Measurements from ENCODE around the gene DCST1. TPM values are rescaled to one million over a fixed set of nuclear protein-coding genes. Genes with fewer than 3 reads are reported as not detected.

DCST1 gene
- total and polyA plus RNA-seq, 2 of the 13 experiments (the other 11 are each of a cell fraction or from before 2014, with no cell fraction given), result 0.04 TPM; not detected in 1

DNA sequence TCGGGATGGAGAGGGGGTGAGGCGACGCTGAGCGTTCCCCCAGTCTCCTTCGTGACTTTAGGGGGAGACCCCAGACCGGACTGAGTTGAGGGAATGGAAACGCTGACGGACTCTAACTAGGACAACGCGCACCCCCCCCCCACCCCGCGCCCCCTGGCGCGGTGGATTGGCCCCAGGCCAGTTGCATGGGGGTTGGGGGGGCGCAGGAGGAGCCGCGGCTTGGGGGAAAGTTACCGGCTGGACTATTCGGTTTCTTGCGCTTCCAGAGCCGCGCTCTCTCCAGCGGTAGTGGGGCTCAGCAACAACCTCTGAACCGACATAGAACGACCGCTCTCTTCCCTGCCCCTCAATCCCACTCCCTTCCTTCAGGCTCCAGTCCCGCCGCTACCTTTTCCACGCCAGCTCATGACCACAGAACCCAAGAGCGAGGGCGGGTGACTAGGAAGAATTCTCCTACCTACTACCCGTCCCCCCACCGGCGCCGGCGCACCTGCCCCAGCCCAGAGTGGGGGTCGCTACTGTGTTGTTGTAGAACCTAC is 30.3 kb upstream of the DCST1 start (continued):
- TF ChIP-seq ZNF33A (CRISPR knock-in tag; IDR thresholded peaks at IDR 0.05; ENCODE audit: borderline replicate concordance), result no peak
- TF ChIP-seq, protein P1, sequence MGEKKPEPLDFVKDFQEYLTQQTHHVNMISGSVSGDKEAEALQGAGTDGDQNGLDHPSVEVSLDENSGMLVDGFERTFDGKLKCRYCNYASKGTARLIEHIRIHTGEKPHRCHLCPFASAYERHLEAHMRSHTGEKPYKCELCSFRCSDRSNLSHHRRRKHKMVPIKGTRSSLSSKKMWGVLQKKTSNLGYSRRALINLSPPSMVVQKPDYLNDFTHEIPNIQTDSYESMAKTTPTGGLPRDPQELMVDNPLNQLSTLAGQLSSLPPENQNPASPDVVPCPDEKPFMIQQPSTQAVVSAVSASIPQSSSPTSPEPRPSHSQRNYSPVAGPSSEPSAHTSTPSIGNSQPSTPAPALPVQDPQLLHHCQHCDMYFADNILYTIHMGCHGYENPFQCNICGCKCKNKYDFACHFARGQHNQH (CRISPR knock-in tag; IDR thresholded peaks at IDR 0.05), result no peak
- no peak for TF ChIP-seq TCF7L2 (IDR thresholded peaks at IDR 0.05; ENCODE audit: low read depth, low read length)
- TF ChIP-seq ZFP90 (CRISPR knock-in tag; IDR thresholded peaks at IDR 0.05; ENCODE audit: borderline replicate concordance), result 0 out of 2 replicates have a peak, but pooled peaks have one; percentile 61
- TF ChIP-seq ZNF382 (CRISPR knock-in tag; IDR thresholded peaks at IDR 0.05; ENCODE audit: borderline replicate concordance), result no peak
- TF ChIP-seq, protein P2, sequence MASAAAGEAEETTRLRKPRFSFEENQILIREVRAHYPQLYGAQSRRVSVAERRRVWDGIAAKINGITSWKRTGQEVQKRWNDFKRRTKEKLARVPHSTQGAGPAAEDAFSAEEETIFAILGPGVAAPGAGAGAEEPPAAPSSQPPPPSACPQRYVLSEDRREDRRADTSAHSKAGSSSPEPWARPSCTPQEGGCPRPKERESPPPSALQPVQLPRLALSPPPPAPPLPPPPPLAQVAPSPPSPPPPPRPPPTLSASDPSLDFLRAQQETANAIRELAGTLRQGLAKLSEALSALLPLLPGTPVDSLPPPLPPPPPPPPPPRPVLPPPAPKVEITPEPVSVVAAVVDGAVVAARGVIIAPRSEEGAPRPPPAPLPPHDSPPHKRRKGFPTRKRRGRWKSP (CRISPR knock-in tag; IDR thresholded peaks at IDR 0.05), result peak; percentile 50
- TF ChIP-seq ZNF768 (CRISPR knock-in tag; IDR thresholded peaks at IDR 0.05), result 0 out of 2 replicates have a peak, but pooled peaks have one; percentile 28
- TF ChIP-seq KDM2A (CRISPR knock-in tag; IDR thresholded peaks at IDR 0.05; ENCODE audit: borderline replicate concordance, low read depth), result peak; percentile 15; the same call in 1 of the 2 replicates
- TF ChIP-seq TAF1 (CRISPR knock-in tag; IDR thresholded peaks at IDR 0.05), result peak; percentile 57
- TF ChIP-seq, protein P3, sequence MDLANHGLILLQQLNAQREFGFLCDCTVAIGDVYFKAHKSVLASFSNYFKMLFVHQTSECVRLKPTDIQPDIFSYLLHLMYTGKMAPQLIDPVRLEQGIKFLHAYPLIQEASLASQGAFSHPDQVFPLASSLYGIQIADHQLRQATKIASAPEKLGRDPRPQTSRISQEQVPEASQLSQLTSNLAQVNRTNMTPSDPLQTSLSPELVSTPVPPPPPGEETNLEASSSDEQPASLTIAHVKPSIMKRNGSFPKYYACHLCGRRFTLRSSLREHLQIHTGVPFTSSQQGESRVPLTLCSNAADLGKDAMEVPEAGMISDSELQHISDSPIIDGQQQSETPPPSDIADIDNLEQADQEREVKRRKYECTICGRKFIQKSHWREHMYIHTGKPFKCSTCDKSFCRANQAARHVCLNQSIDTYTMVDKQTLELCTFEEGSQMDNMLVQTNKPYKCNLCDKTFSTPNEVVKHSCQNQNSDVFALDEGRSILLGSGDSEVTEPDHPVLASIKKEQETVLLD (CRISPR knock-in tag; IDR thresholded peaks at IDR 0.05; ENCODE audit: low read depth), result 0 out of 2 replicates have a peak, but pooled peaks have one; percentile 27
- TF ChIP-seq BCL6 (CRISPR knock-in tag; IDR thresholded peaks at IDR 0.05), result no peak
- TF ChIP-seq HMGA1 (CRISPR knock-in tag; conservative IDR thresholded peaks at IDR 0.05), result no peak
- TF ChIP-seq SNAI1 (CRISPR knock-in tag; IDR thresholded peaks at IDR 0.05; ENCODE audit: borderline replicate concordance), result no peak
